ENCODE results near the gene GBF1. TPM values are rescaled to one million over a fixed set of nuclear protein-coding genes. Genes with fewer than 3 reads are reported as not detected.

GBF1 gene
- total RNA-seq, 4 donors from 2014 or later, result 10.9 to 45.4 (median 23.9) TPM

- peak in 1 of 2 donors; percentile 63 for DNase-seq
- Histone ChIP-seq H3K27ac (no peak overlapping the region), H3K36me3 (no peaks in the 10 kb centered on the region), H3K9me3 (no peaks in the 10 kb centered on the region), H3K4me3 (peak overlapping the region; percentile 79 to 92), H3K27me3 (peaks cover 0 to 21% of the 10 kb centered on the region in 2 donors), H3K4me1 (peaks cover 0 to 11% of the 10 kb centered on the region in 2 donors)
- no peak for TF ChIP-seq POLR2A (IDR thresholded peaks at IDR 0.05)
- no peak for TF ChIP-seq CTCF (IDR thresholded peaks at IDR 0.05)
- intact Hi-C loops (cut with DNase I; ENCODE audit: low total_unique reads), result no loop called here
Measured at GRCh38 chr10:102419269-102420180, 174.2 kb downstream of the GBF1 start.

GRCh38 chr10:102420181-102420713 is 174.9 kb downstream of the GBF1 start:
- TF ChIP-seq CTCF (IDR thresholded peaks at IDR 0.05), result no peak
- no peak for TF ChIP-seq POLR2A (IDR thresholded peaks at IDR 0.05)

GRCh38 chr10:102420714-102421506 is 175.6 kb downstream of the GBF1 start, which contains the start of gene FBXL15:
FBXL15 (plus strand) TSS chr10:102420836; CDS start chr10:102421130, 294 bp downstream.
- Histone ChIP-seq H3K4me1 (peaks cover 0 to 11% of the 10 kb centered on the region in 2 donors), H3K9me3 (no peaks in the 10 kb centered on the region), H3K4me3 (peak within 1 kb of the TSS; percentile 79 to 92), H3K27me3 (peaks cover 0 to 8% of the 10 kb centered on the region in 2 donors), H3K27ac (peak within 1 kb of the TSS; percentile 92), H3K36me3 (no peaks in the 10 kb centered on the region)
- TF ChIP-seq CTCF (IDR thresholded peaks at IDR 0.05), result peak in 1 of 4 experiments; percentile 63
- peak; percentile 21 to 25 for TF ChIP-seq POLR2A (IDR thresholded peaks at IDR 0.05)
- DNase-seq, result peak; percentile 95 to 98
- intact Hi-C loops (cut with DNase I; ENCODE audit: low total_unique reads), result no loop called here

More at GRCh38 chr10:102420181-102420713, 174.9 kb downstream of the GBF1 start:
- H3K27me3 ChIP-seq, result peaks cover 0 to 15% of the 10 kb centered on the region in 2 donors
- intact Hi-C loops (cut with DNase I; ENCODE audit: low total_unique reads), result no loop called here
- peak overlapping the region; percentile 79 to 92 for H3K4me3 ChIP-seq
- no peaks in the 10 kb centered on the region for H3K36me3 ChIP-seq
- H3K9me3 ChIP-seq, result no peaks in the 10 kb centered on the region
- peak overlapping the region; percentile 92 for H3K27ac ChIP-seq
- H3K4me1 ChIP-seq, result peaks cover 0 to 11% of the 10 kb centered on the region in 2 donors
- no peak for DNase-seq

GRCh38 chr10:102421507-102421756 is 176.1 kb downstream of the GBF1 start:
- Histone ChIP-seq H3K4me1 (peaks cover 0 to 11% of the 10 kb centered on the region in 2 donors), H3K36me3 (no peaks in the 10 kb centered on the region), H3K9me3 (no peaks in the 10 kb centered on the region), H3K4me3 (peak overlapping the region; percentile 79 to 92), H3K27me3 (peaks cover 0 to 8% of the 10 kb centered on the region in 2 donors), H3K27ac (peak overlapping the region; percentile 92)
- TF ChIP-seq CTCF (IDR thresholded peaks at IDR 0.05) (no peak), POLR2A (IDR thresholded peaks at IDR 0.05) (no peak)
- intact Hi-C loops (cut with DNase I; ENCODE audit: low total_unique reads), result no loop called here
- DNase-seq, result no peak

All from uterus (tissue), 4 donors.